HepG2 (cell line): ENCODE results near the gene ARF6. TPM values are rescaled to one million over a fixed set of nuclear protein-coding genes. Genes with fewer than 3 reads are reported as not detected.

Experiments
- BORCS8-MEF2B ChIP-seq: sonication (generic); formaldehyde crosslinking; IDR thresholded peaks from 2 replicates; pipeline ENCODE4 v1.8.0; 2022; ENCODE audit warnings: mild to moderate bottlenecking, missing genetic modification reagents
- E2F1 ChIP-seq: sonication (generic); formaldehyde crosslinking; IDR thresholded peaks from 2 replicates; pipeline ENCODE4 v1.5.0; 2020; ENCODE audit warnings: missing genetic modification reagents
- GTF3A ChIP-seq: sonication (generic); formaldehyde crosslinking; conservative IDR thresholded peaks from 2 replicates; pipeline ENCODE4 v1.4.0; 2020; ENCODE audit warnings: mild to moderate bottlenecking, missing genetic modification reagents
- HCFC1 ChIP-seq: fragments of 150-350 bp; IDR thresholded peaks from 2 replicates; pipeline ENCODE4 v1.6.1; 2014; ENCODE audit warnings: low read depth, low read length
- IRF9 ChIP-seq: sonication (generic); formaldehyde crosslinking; IDR thresholded peaks from 2 replicates; pipeline ENCODE4 v1.8.0; 2022; ENCODE audit warnings: missing genetic modification reagents, mild to moderate bottlenecking, borderline replicate concordance
- KLF13 ChIP-seq: sonication (generic); formaldehyde crosslinking; IDR thresholded peaks from 2 replicates; pipeline ENCODE4 v1.4.0; 2020; ENCODE audit warnings: mild to moderate bottlenecking, missing genetic modification reagents
- MAZ ChIP-seq, 2 experiments: sonication (generic) in 1 of 2; formaldehyde crosslinking in 1 of 2; IDR thresholded peaks; 2 replicates each; pipeline versions ENCODE4 v1.5.0 to v1.6.1; 2012 to 2020; ENCODE audit warnings: low read depth in 2 of 2, mild to moderate bottlenecking in 2 of 2, borderline replicate concordance in 1 of 2, improper control_type of control experiment in 1 of 2, low read length in 1 of 2, missing genetic modification reagents in 1 of 2, moderate library complexity in 1 of 2
- MIER3 ChIP-seq: IDR thresholded peaks from 2 replicates; pipeline ENCODE4 v1.6.1; 2016; ENCODE audit warnings: missing compliant biosample characterization, borderline replicate concordance
- MXI1 ChIP-seq: IDR thresholded peaks from 3 replicates; pipeline ENCODE4 v1.6.1; 2012; ENCODE audit warnings: low read depth, low read length, inconsistent platforms, borderline replicate concordance
- MYPOP ChIP-seq: sonication (generic); formaldehyde crosslinking; IDR thresholded peaks from 2 replicates; pipeline ENCODE4 v1.8.1; 2023; ENCODE audit warnings: mild to moderate bottlenecking, moderate library complexity, missing genetic modification reagents
- NR2C2 ChIP-seq: sonication (generic); formaldehyde crosslinking; IDR thresholded peaks from 2 replicates; pipeline ENCODE4 v1.4.0; 2020; ENCODE audit warnings: missing genetic modification reagents, mild to moderate bottlenecking, moderate library complexity, borderline replicate concordance
- SMAD3 ChIP-seq: sonication (generic); formaldehyde crosslinking; IDR thresholded peaks from 2 replicates; pipeline ENCODE4 v1.4.0; 2020; ENCODE audit warnings: missing genetic modification reagents
- STAG1 ChIP-seq: sonication (generic); formaldehyde crosslinking; IDR thresholded peaks from 2 replicates; pipeline ENCODE4 v1.4.0; 2020; ENCODE audit warnings: missing genetic modification reagents
- ZMYM4 ChIP-seq: sonication (generic); formaldehyde crosslinking; IDR thresholded peaks from 2 replicates; pipeline ENCODE4 v1.8.1; 2023; ENCODE audit warnings: mild to moderate bottlenecking, missing genetic modification reagents
- ZNF143 ChIP-seq: sonication (generic); formaldehyde crosslinking; IDR thresholded peaks from 2 replicates; pipeline ENCODE4 v1.4.0; 2020; ENCODE audit warnings: missing genetic modification reagents
- ZNF280D ChIP-seq: sonication (generic); formaldehyde crosslinking; IDR thresholded peaks from 2 replicates; pipeline ENCODE4 v1.5.1; 2020; ENCODE audit warnings: mild to moderate bottlenecking, missing genetic modification reagents
- ZNF576 ChIP-seq: sonication (generic); formaldehyde crosslinking; IDR thresholded peaks from 2 replicates; pipeline ENCODE4 v1.4.0; 2020; ENCODE audit warnings: mild to moderate bottlenecking, missing genetic modification reagents
- ZNF737 ChIP-seq: sonication (generic); formaldehyde crosslinking; IDR thresholded peaks from 2 replicates; pipeline ENCODE4 v1.5.0; 2020; ENCODE audit warnings: missing genetic modification reagents, mild to moderate bottlenecking, borderline replicate concordance
- polyA plus RNA-seq, 8 experiments: library from polyadenylated mRNA; depleted of rRNA in 3 of 8; stranded (reverse) in 7 of 8; unstranded in 1 of 8; fragments of >200 nt; fragmentation: Illumina TruSeq in 4 of 8; extraction: Trizol in 4 of 8; gene quantifications; 2 replicates each; pipeline versions ENCODE4 v1.2.1 to v1.2.3, GENCODE V29; 2011 to 2016; ENCODE audit warnings: low read depth in 4 of 8, missing spikeins in 1 of 8, mixed read lengths in 1 of 8; ENCODE audit not compliant: insufficient read depth in 1 of 8
- total RNA-seq, 5 experiments: library from RNA; depleted of rRNA; stranded (reverse); fragments of >200 nt; fragmentation: Illumina TruSeq; extraction: Trizol; gene quantifications; 2 replicates each; pipeline ENCODE4 v1.2.3, GENCODE V29; 2016; ENCODE audit warnings: low read depth in 1 of 5

Gene ARF6
- total and polyA plus RNA-seq, 2 of the 13 experiments (the other 11 are each of a cell fraction or from before 2014, with no cell fraction given), result 12.7 to 31.9 TPM

GRCh38 chr14:49852301-49853157, 40.4 kb upstream of the ARF6 start, which contains the start of gene NEMF (continued):
- TF ChIP-seq ZNF280D (CRISPR knock-in tag), result 0 out of 2 replicates have a peak, but pooled peaks have one; percentile 11
- peak; percentile 29; the same call in 1 of the 2 replicates for TF ChIP-seq IRF9 (CRISPR knock-in tag)
- TF ChIP-seq HCFC1, result peak; percentile 43; the same call in 1 of the 2 replicates
- no peak for TF ChIP-seq ZNF576 (CRISPR knock-in tag)
- no peak for TF ChIP-seq E2F1 (CRISPR knock-in tag)
- no peak for TF ChIP-seq MXI1
- no peak; the same call in 1 of the 2 replicates for TF ChIP-seq MAZ (IDR thresholded peaks at IDR 0.05; ENCODE audit: borderline replicate concordance, low read depth, low read length)
- peak; percentile 72 for TF ChIP-seq MAZ (CRISPR knock-in tag; IDR thresholded peaks at IDR 0.05; ENCODE audit: low read depth)
- TF ChIP-seq ZNF143 (CRISPR knock-in tag), result 0 out of 2 replicates have a peak, but pooled peaks have one; percentile 24
- TF ChIP-seq GTF3A (CRISPR knock-in tag), result no peak
- peak; percentile 49; the same call in 1 of the 2 replicates for TF ChIP-seq NR2C2 (CRISPR knock-in tag)
- TF ChIP-seq STAG1, result peak; percentile 47
- peak; percentile 94; the same call in 1 of the 2 replicates for TF ChIP-seq ZNF737 (CRISPR knock-in tag)
- TF ChIP-seq ZMYM4 (CRISPR knock-in tag), result peak; percentile 90
- TF ChIP-seq SMAD3 (CRISPR knock-in tag), result peak; percentile 70; the same call in 1 of the 2 replicates
- peak; percentile 93 for TF ChIP-seq BORCS8-MEF2B (CRISPR knock-in tag)
- no peak for TF ChIP-seq KLF13
- TF ChIP-seq MIER3 (CRISPR knock-in tag), result peak; percentile 17; the same call in 1 of the 2 replicates
- peak; percentile 77; the same call in 1 of the 2 replicates for TF ChIP-seq MYPOP (CRISPR knock-in tag)
